Measurements from ENCODE around the gene KCTD1.

DNA sequence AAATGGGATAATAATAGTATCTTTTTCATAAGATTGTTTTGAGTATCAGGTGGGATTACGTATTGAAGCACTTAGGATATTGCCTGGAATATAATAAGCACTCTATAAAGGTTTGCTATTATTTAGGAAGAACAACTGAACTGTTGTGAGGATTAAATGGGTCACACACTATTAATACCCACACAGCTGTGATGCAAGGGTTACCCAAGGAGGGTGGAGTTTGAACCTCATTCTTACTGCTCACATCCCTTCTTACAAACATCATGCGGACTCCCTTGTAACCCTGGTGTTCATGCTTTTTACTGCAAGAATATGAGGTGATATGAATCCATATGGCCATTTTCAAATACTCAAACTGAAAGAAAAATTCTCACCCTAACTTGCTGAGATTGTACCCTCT lies 113.5 kb downstream of the KCTD1 start:
- TF ChIP-seq, protein P1, sequence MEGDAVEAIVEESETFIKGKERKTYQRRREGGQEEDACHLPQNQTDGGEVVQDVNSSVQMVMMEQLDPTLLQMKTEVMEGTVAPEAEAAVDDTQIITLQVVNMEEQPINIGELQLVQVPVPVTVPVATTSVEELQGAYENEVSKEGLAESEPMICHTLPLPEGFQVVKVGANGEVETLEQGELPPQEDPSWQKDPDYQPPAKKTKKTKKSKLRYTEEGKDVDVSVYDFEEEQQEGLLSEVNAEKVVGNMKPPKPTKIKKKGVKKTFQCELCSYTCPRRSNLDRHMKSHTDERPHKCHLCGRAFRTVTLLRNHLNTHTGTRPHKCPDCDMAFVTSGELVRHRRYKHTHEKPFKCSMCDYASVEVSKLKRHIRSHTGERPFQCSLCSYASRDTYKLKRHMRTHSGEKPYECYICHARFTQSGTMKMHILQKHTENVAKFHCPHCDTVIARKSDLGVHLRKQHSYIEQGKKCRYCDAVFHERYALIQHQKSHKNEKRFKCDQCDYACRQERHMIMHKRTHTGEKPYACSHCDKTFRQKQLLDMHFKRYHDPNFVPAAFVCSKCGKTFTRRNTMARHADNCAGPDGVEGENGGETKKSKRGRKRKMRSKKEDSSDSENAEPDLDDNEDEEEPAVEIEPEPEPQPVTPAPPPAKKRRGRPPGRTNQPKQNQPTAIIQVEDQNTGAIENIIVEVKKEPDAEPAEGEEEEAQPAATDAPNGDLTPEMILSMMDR (IDR thresholded peaks at IDR 0.05; ENCODE audit: insufficient read depth, low read length) = no peak
- TF ChIP-seq GABPA (IDR thresholded peaks at IDR 0.05; ENCODE audit: low read depth) (no peak), POLR2AphosphoS5 (IDR thresholded peaks at IDR 0.05; ENCODE audit: low read depth) (no peak), REST (IDR thresholded peaks at IDR 0.05; ENCODE audit: insufficient replicate concordance, low read depth) (no peak), SPI1 (IDR thresholded peaks at IDR 0.05; ENCODE audit: borderline replicate concordance, low read depth) (no peak)
